HepG2 (cell line): Measurements from ENCODE around the gene HOXA4.

Source experiments
- EP300 ChIP-seq, 3 experiments: sonication (generic) in 1 of 3; formaldehyde crosslinking in 1 of 3; IDR thresholded peaks; 2 replicates each; pipeline versions ENCODE4 v1.5.1 to v1.6.1; 2011 to 2020; ENCODE audit warnings: low read depth in 2 of 3, low read length in 2 of 3, borderline replicate concordance in 1 of 3, improper control_type of control experiment in 1 of 3, mild to moderate bottlenecking in 1 of 3, missing genetic modification reagents in 1 of 3, moderate library complexity in 1 of 3
- GTF2F1 ChIP-seq: fragments of 150-350 bp; IDR thresholded peaks from 2 replicates; pipeline ENCODE4 v1.6.1; 2014; ENCODE audit warnings: low read length
- HNRNPL ChIP-seq: fragments of 200-400 bp; formaldehyde crosslinking; IDR thresholded peaks from 2 replicates; pipeline ENCODE4 v1.6.1; 2017; ENCODE audit warnings: mild to moderate bottlenecking, low read depth, low read length
- KDM1A ChIP-seq: IDR thresholded peaks from 2 replicates; pipeline ENCODE4 v1.6.1; 2016; ENCODE audit warnings: missing compliant biosample characterization
- PHF8 ChIP-seq: sonication (generic); formaldehyde crosslinking; IDR thresholded peaks from 2 replicates; pipeline ENCODE4 v1.5.0; 2020; ENCODE audit warnings: missing genetic modification reagents
- POLR2A ChIP-seq, 2 experiments: IDR thresholded peaks; 2 replicates each; pipeline ENCODE4 v1.6.1; 2011; ENCODE audit warnings: low read depth in 2 of 2, low read length in 2 of 2, mild to moderate bottlenecking in 1 of 2, moderate library complexity in 1 of 2; ENCODE audit not compliant: insufficient read depth in 1 of 2
- ZNF138 ChIP-seq: sonication (generic); formaldehyde crosslinking; IDR thresholded peaks from 2 replicates; pipeline ENCODE4 v1.5.0; 2020; ENCODE audit warnings: mild to moderate bottlenecking, low read depth, missing genetic modification reagents
- ZNF350 ChIP-seq: sonication (generic); formaldehyde crosslinking; IDR thresholded peaks from 2 replicates; pipeline ENCODE4 v1.4.0; 2020; ENCODE audit warnings: mild to moderate bottlenecking, low read depth, missing genetic modification reagents, borderline replicate concordance
- ZNF501 ChIP-seq: sonication (generic); formaldehyde crosslinking; IDR thresholded peaks from 2 replicates; pipeline ENCODE4 v1.5.1; 2020; ENCODE audit warnings: mild to moderate bottlenecking, moderate library complexity, missing genetic modification reagents
- ZNF660 ChIP-seq: sonication (generic); formaldehyde crosslinking; IDR thresholded peaks from 2 replicates; pipeline ENCODE4 v1.5.1; 2020; ENCODE audit warnings: mild to moderate bottlenecking, low read depth, missing genetic modification reagents, borderline replicate concordance
- ZNF841 ChIP-seq: sonication (generic); formaldehyde crosslinking; IDR thresholded peaks from 2 replicates; pipeline ENCODE4 v1.8.1; 2023; ENCODE audit warnings: missing genetic modification reagents, borderline replicate concordance
- TF ChIP-seq, protein P1 (sequence below): sonication (generic); formaldehyde crosslinking; IDR thresholded peaks from 2 replicates; pipeline ENCODE4 v1.5.0; 2020; ENCODE audit warnings: mild to moderate bottlenecking, missing genetic modification reagents, moderate library complexity

DNA sequence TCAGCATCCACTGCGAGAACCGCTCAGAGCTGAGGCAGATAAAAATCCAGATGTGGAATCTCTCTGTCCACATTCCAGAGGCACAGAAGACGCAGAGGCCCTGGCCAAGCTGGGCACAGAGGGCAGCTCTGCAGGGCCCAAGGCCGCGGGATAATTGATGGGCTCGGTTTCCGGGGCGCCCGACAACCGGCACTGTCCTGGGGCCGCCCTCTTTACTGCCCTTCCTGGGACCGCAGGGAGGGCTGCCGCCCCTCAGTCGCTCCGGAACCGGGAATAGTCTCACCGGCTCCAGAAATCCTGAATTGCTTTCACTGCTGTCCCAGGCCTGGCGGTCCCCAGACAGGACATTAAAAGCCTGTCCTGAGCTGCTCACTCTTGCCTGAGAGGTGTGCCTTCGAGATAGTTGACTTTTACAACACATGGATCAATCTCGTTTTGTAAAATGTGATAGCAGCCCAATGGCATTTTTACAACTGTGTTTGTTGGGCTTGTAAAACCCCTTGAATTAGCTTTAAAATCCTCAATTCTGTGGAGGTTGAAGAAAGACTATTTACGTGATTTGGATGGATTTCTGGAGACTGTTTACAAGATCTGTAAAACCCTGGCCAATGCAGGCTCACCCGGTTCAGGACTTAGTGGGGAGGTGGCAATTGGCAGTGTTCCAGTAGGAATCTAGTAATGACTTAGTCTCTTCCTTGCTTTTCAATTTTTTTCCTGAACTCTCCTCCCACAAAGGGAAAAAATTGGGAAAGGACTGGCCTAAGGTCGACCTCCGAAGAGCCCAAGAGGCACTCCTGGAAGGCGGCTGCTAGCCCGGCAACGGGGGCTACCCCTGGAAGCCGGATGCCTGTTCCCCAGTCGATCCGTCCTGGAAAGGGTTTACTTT lies 18.4 kb upstream of the HOXA4 start:
- TF ChIP-seq KDM1A (CRISPR knock-in tag) (no peak), ZNF660 (CRISPR knock-in tag) (no peak), ZNF138 (no peak), ZNF501 (CRISPR knock-in tag) (no peak), ZNF841 (no peak), GTF2F1 (no peak), ZNF350 (no peak), PHF8 (CRISPR knock-in tag) (0 out of 2 replicates have a peak, but pooled peaks have one; percentile 8), POLR2A (IDR thresholded peaks at IDR 0.05; ENCODE audit: insufficient read depth in 1 of 2, low read depth in 2 of 2, low read length in 2 of 2) (no peak), EP300 (IDR thresholded peaks at IDR 0.05; ENCODE audit: low read depth in 2 of 2, low read length in 2 of 2) (no peak), EP300 (CRISPR knock-in tag; IDR thresholded peaks at IDR 0.05; ENCODE audit: borderline replicate concordance) (no peak), HNRNPL (no peak)
- TF ChIP-seq, protein P1, sequence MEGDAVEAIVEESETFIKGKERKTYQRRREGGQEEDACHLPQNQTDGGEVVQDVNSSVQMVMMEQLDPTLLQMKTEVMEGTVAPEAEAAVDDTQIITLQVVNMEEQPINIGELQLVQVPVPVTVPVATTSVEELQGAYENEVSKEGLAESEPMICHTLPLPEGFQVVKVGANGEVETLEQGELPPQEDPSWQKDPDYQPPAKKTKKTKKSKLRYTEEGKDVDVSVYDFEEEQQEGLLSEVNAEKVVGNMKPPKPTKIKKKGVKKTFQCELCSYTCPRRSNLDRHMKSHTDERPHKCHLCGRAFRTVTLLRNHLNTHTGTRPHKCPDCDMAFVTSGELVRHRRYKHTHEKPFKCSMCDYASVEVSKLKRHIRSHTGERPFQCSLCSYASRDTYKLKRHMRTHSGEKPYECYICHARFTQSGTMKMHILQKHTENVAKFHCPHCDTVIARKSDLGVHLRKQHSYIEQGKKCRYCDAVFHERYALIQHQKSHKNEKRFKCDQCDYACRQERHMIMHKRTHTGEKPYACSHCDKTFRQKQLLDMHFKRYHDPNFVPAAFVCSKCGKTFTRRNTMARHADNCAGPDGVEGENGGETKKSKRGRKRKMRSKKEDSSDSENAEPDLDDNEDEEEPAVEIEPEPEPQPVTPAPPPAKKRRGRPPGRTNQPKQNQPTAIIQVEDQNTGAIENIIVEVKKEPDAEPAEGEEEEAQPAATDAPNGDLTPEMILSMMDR: no peak
